Stimulated activated CD4-positive, alpha-beta T cell treated with anti-CD3 and anti-CD28 coated beads, Interleukin-1b, Interleukin-23, amount 100 ng/mL, for 24 hours (primary cell): Measurements from ENCODE around the gene ATP2A2.

Source experiments
- DNase-seq, 4 experiments: peaks; one replicate each; pipeline ENCODE4 v3.0.0-alpha.2; 2020; ENCODE audit warnings: low read depth in 4 of 4, low spot score in 1 of 4

Gene ATP2A2

DNA sequence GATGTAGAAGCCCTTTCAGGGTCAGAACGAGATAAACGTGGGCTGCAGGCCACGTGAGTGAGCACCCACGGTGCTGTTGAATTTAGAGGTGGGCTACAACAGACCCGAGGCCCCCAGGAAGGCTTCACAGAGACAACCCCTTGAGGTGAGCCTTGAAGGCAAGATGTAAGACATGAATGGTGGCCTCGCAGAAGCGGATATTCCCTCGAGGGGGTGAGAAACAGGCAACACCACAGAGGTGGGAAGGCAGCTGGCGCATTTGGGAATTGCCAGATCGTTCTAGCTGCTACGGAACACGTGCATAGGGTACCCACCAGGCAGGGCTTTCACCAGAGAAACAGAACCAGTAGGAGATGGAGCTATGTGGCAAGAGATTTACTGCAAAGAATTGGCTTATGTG lies 22.6 kb upstream of the ATP2A2 start:
- DNase-seq: no peak

DNA sequence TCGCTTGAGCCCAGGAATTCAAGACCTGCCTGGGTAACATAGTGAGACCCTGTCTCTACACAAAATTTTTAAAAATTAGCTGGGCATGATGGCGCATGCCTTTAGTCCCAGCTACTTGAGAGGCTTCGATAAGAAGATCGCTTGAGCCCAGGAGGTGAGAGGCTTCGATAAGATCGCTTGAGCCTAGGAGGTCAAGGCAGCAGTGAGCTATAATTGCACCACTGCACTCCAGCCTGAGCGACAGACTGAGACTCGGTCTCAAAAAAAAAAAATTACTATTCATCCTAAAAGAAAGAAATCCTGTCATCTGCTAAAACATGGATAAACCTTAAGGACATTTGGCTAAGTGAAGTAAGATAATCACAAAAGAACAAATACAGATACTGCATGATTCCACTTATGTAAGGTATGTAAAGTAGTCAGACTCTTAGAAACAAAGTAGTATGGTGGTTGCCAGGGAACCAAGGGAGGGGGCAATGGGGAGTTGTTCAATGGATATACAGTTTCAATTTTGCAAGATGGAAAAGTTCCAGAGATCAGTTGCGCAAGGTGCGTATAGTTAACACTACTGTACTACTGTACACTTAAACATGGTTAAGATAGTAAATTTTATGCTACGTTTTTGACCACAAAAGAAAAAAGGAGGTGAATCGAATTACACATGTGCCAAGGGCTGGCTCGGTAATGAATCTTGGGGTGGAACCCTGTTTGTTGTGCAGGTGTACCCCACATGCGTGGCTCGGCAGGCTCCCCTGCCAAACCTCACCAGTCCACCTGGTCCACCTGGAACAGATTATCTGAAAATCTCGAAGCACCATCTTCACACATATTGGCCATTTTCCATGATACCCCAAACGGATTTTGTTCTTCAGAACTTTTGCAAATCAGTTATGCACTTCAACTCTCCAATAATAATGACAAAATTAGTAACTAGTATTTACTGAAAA lies 18.3 kb upstream of the ATP2A2 start:
- no peak for DNase-seq

DNA sequence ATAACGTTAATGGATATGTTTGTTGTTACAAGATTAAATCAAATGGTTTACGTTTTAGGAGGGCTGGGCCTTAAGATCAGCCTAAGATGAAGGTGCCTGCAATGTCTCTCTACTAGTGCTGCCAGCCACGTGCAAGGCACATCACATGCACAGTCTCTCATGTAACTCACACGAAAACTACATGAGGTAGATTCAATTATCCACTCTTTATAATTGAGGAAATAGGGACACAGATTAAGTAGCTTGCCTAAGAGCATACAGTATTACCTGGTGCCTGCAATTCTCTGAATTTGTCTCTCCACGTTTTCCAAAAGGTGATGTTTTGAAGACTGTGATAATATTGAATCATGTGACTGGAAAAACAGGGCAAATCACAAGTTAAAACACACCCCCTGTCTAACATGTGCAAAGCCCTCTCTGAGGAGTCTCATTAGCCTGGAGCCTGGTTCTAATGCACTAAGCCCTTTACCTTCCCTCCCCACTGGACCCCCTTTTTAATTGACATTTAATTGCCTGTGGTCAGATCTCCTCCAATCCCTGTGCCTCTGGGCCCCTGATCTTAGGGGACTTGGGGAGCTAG lies 14.6 kb upstream of the ATP2A2 start:
- DNase-seq: no peak

DNA sequence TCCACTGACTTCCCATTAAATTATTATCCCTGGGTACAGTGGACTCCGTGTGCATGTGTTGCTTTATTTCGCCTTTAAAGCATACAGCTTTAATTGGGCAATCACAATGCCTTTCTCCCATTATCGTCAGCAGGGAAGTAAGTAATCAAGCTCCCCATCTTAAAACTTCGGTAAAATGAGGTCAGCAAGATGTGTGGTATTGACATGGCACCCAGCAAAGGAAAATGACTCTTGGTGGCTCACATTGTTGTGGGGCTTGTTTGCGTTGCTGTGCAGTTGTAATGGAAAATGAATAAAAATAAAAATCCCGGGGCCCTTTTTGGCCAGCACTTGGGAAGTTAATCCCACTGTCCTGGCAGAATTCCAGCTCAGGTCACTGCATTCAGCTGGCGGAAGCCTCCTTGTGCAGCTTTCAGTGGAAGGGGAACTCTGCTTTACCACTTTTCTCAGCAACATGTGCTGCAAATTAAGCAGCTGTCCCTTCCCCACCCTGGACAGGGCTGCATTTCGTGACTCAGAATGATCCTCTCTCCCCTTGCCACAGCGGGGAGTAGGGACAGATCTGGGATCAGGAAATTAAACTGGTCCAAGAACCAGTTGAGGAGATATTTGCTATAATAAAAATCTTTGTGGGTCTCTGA lies 13.9 kb upstream of the ATP2A2 start:
- DNase-seq: no peak

DNA sequence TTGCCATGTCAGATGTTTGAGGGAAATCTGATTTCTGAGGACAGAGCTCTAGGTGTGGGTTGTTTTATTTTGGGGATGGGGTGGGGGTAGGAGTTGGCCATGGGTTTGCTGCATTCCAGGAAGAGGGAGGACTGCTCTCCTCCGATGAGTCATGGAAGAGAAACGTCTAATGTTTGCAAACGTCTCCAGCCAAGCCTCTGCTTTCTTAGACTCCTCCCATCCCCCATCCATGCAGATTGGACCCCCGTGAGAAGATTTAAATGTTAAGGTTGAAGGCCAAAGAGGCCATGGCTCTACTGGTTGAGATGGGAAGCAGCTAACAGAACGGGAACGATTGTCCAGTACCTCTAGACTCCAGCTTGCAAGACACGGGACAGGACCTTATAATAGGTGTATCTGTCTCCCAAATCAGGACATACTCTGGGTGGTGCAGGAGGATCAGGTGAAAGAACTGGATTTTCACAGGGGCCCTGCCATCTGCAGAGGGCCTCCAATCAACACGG lies 11.4 kb upstream of the ATP2A2 start:
- no peak for DNase-seq

DNA sequence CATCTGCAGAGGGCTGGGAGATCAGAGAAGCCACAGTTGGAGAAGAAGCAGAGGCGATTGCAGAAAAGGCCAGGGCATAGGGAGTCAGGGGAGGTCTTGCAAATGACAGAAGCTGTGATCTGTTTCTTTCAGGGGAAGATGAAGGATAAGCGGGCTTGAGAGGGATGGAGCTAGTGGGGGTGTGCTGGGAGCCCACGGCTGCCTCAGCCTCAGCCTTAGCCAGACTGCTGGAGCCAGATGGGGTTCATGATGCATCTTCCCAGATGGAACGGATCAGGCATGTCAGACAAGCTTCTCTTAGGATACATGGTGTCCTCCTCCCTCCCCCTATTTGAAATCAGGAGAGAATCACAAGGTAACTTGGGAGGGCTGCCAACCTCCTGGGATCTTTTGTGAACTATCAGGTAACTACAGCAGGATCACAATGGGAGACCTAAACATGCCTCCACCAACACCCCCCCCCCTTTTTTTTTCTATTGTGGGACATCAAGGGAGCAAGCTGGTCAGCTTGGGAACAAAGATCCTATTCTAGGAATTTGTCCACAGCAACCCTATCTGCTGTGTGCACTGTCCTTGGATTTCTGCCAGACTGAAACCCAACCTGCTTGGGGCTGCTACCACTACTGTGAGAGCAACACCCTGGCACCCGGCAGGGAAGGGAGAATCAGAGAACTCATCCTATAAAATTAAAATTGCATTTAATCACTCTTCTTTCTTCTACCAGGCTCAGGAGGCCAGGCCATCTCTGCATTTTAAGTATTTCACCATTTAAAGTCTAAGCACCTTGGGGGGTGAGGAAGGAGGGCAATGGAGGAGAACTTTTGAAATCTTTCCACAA lies 10.7 kb upstream of the ATP2A2 start:
- no peak for DNase-seq

DNA sequence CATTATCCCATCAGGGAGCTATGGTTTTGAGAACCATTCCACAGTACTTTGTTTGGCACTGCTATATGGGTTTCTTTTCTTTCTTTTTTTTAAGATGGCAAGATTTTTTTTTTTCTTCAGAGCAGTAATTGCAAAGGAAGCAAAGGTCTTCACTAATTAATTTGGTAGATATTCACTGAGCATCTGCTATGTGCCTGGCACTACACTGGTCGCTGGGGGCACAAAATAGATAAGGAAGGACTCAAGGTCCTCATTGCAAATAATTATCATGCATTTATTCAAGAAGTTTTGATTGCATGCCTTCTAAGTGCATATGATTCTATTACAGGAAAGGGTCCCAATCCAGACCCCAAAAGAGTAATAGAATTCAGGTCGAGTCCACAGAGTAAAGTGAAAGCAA lies 10.0 kb upstream of the ATP2A2 start:
- no peak for DNase-seq

DNA sequence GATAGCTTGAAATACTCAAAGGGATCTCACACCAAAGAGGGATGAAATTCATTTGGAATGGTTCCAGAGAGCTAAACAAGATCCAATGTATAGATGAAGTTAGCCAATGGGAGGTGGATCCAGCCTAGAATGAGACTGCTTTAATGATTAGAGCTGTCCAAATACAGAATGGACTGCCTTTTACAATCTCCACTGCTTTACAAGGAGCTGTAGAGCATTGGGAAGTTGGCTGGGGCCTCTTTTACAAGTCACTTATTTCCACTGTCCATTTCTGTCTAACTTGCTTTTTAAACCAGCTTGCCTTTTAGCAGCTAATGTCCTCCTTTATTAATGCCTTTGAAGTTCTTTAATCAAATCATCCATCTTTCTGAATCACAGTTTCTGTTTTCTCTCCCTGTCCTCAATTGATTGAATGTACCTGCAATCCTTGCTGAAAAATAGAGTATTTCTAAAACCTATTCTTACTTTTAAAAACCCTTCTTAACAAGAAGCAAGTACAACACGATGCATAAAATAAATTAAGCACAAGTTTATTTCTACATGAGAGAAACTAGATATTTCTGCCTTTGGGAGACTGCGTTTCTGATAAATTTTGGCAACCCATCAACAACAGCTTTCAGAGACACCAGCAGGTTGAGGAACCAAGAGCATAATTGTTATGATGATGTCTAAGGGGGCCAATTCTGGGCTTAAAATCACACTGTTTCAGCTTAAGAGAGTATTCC lies 3.4 kb upstream of the ATP2A2 start:
- no peak for DNase-seq

DNA sequence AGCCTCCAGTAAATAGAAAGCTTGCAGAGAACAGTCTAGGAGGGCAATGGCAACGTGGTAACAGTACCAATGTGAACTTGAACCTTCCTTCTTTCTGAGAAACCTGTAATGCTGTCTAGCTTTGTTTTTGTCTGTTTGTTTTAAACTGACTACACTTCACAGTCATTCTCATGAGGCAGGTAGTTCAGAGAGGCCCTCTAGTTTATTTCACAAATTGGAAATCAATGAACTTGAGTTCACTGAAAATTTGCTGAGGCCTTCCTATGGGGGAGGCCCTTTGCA lies 2.9 kb upstream of the ATP2A2 start:
- no peak for DNase-seq

DNA sequence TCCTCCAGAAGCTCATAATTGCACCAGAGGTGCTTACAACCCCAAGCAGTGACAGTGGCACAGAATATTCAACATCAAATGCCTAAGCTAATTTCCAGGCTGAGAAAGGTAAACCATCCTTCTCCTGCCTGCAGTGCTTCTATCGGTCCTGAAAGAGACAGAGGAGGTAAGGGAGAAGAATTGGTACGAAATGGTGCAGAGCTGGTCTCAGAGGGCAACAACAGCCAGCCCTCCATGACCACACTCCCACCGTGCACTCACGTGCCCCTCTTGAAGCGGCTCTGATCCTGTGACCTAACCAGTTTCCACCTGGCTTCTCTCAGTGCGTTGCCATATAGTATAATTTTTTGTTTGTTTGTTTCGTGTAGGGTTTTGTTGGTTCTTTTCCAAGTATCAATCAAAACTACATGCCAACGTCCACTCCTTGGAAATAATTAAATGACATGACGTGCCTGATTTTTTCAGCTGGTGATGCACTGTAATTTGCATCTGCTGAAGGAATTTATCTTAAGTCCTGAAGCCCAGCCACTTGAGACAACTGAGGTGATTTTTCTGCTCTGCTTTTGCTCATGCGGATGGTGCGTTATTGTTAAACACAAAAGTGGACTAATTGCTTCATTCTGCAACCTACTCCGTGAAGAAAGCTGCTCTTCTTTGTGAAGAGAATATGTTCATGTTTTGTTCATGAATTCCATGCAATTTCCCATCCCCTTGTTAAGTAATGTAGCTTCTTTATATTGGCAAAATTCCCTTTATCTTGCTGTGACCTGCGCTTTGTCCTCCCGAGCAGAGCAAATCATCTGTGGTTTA lies 1.3 kb upstream of the ATP2A2 start:
- no peak for DNase-seq

DNA sequence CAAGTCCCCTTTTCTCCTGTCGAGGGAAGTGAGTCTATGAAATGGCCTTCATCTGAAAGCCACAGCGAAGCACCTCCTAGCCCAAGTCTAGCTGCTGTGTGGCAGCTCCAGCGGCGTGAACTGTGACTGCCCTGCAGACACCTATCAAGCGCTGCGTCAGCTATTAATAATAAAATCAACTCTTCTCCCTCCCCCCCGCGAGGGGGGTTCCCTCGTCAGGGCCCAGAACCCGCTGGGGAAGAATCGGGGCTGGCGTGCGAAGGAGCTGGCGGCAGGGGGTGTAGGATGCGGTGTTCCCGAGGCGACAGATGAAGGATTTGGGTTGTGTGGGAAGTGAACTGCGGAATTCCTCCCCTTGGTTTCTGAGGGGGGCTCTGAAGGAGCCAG lies 662 bp upstream of the ATP2A2 start:
- peak in 3 of 4 experiments; percentile 26 to 36 (median 29) for DNase-seq

DNA sequence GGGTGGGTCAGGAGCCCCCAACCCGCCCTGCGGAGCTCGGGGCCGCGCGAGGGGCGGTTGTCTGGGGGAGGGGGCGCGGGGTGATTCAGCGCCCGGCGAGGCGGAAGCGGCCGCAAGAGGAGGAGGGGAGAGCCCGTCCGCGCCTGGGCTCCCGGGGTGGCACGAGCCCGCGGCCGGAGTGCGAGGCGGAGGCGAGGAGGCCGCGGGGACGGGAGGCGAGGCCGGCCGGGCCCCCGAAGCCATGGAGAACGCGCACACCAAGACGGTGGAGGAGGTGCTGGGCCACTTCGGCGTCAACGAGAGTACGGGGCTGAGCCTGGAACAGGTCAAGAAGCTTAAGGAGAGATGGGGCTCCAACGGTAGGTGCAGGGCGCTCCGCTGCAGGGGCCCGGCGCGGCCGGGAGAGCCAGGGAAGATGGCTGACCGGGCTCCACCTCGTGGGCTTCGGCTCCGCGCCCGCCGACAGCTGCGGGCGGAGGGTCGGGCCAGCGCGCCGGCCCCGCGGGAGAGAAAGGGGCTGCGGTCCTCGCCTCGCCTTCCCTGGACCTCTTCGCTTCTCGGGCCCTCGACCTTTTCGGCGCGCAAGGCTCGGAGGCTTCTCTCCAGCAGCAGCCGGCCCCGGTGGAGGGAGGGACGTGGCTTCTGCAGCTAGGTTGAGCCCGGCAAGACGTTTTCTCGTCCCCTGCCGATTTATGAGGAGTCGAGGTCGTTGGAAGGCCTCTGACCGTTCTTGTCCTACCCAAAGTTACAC lies 677 bp downstream of the ATP2A2 start:
- DNase-seq: peak; percentile 7 to 37 (median 24)

DNA sequence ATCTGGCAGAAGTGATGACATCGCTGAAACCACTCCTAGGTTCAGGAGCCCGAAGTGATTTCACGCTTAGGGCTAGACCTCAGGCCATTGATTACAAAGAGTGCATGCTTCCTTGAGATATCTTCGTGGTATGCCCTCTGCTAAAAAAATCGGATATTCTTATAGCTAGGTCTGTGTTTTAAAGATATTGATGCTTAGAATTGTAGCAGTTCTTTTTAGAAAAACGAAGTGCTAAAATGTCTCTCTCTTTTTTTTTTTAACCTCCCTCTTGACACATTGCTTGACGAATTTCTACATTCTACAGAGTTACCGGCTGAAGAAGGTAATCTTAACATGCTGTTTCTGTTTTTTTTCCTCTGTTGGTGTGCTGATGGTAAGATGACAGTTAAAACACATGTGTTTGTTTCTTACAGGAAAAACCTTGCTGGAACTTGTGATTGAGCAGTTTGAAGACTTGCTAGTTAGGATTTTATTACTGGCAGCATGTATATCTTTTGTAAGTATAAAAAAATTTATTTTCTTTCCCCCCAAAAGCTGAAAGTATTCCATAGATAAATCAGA lies 1.3 kb downstream of the ATP2A2 start:
- no peak for DNase-seq

DNA sequence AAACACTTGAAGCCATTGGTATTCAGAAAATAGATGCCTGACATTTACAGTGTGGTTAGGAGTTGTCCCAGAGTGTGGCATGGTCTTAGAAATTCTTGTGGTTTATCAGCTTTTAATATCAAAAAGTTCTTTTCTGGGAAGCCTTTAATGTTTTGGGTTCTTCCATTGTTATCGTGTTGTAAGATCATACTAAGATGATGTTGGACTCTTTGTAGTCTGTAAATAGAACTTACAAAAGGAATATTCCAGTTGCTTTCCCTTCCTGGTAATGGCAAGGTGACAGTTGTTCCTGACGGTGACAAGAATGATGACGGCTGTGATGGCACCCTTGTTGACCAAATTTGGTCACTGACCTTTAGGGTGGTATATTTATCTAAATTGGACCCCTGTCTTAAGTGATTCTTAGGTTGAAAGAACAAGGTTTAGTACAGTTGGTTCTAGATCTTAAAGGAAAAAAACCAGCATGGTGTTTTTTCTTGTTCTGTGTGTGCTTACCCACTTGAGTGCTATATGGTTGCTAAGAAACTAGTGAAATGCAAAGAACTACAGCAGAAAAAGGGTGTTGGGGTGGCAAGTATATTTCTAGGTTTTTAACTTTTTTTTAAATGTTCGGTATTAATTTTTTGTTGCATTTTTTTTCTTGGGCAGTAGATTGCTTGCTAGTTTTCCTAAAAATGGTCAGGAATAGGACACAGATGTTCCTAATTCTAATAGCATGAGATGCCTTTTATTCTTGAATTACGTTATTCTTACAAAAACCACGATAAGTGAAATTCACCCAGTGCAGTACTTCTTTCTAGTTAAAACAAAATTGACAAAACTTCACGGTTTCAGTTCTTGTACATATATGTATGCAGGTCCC lies 2.1 kb downstream of the ATP2A2 start:
- DNase-seq: no peak

DNA sequence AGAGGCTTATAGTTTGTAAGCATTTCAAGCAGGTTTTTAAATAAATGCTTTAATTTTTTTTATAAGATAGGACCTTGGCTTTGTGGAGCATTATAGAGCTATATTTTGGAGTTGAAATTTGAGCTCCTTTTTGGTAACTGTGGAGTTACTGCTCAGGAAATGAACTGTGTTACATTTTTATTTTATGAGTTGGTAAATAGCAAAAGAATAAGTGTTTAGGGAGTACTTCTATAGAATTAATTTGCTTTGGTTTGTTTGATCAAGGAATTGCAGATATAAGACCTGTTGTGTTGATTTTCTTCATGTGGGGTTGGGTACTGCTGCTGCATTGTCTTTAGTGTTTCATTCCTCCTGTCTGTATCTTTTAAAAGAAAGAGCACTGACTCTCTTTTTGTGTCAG lies 3.5 kb downstream of the ATP2A2 start:
- DNase-seq: no peak

DNA sequence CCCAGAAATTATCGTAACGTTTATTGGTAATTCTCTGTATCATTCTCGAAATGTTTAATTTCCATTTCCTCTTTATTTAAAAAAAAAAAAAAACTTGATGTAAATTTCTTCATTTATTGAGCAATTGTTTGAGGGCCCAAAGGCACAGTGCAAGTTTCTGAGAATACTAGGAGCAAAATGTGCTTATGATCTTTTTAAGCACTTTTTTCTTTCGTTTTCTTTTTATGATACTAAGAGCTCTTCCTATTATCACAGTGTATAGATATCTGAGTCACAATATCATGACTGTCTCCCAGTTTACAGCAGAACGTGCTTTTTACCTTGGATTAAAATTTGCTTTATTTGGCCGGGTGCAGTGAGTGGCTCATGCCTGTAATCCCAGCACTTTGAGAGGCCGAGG lies 5.6 kb downstream of the ATP2A2 start:
- no peak for DNase-seq

DNA sequence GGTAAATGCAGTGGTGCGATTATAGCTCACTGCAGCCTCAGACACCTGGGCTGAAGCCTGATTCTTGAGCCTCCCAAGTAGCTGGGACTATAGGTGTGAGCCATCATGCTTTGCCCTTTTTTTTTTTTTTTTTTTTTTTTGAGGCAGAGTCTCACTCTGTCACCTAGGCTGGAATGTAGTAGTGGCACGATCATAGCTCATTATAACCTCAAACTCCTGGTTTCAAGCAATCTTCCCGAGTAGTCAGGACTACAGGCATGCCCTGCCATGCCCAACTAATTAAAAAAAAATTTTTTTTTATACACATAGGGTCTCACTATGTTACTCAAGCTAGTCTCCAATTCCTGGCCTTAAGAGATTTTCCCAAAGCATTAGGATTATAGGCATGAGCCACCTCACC lies 6.9 kb downstream of the ATP2A2 start:
- DNase-seq: no peak
